ENCODE measurements around the gene SIRPG.

SIRPG gene

DNA sequence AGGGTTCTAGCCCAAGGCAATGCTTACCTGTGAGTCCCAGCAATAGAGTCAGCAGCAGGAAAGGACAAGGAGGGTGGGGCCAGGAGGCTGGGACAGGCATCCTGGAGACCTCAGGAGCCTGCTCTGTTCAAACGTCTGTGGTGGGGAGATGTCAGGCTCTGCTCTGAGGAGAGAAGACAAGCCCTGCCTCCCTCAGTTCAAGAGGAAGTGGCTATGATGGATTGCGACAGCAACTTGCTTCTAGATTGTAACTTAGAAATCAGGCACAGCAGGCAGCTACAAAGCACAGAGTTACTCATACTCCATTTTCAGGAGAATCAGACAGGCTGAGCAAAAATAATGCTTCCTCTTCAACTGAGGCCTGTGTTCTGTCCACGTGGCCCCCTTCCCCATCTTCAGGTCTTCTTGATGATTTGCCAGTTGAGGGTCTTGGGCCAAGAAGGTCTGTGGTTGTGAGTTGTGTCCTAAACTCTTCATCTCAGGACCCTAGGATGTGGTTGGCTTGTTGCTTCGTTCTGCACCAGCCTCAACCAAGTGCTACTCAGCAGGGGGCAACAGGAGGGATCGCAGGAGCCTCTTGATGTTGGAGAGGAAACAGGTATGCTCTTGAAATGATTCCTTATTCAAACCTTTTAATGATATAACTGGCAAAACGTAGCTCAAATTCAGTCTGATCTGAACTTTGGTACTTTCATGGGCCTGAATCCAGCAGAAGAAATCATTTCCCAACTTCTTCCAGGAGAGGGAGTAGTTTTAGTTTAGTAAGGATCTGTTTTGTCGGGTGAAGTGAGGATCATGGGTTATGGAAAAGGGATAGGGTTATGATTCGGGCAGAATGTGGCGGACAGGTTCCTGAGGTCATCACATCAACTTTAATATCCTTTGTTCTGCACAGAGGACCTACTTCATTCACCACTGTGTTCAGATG lies 68.8 kb downstream of the SIRPG start:
- no peak for DNase-seq

- no peak for DNase-seq
Observed at GRCh38 chr20:1587781-1588532, 69.6 kb downstream of the SIRPG start.

GRCh38 chr20:1579488-1579887 lies 78.1 kb downstream of the SIRPG start:
- DNase-seq, result no peak

All from NCI-H226 (cell line).